Immature natural killer cell (primary cell): ENCODE measurements around the gene C10orf143. TPM values are rescaled to one million over a fixed set of nuclear protein-coding genes. Genes with fewer than 3 reads are reported as not detected.
"Not testable (repeated sequence)": the region's sequence is repeated elsewhere in the genome, so short reads cannot be mapped to it uniquely, and the experiment has no call there.

Source experiments
- DNase-seq, 3 donors: peaks; one replicate each; pipeline ENCODE4 v3.0.0; 2022; ENCODE audit warnings: mixed read lengths in 1 of 3
- H3K27ac Mint-ChIP-seq, 6 donors: one replicate each; pipeline ENCODE4 v1.8.0; 2020; ENCODE audit warnings: mixed read lengths in 6 of 6, mild to moderate bottlenecking in 5 of 6, inconsistent platforms in 4 of 6, moderate library complexity in 3 of 6
- H3K27me3 Mint-ChIP-seq, 3 donors: one replicate each; pipeline ENCODE4 v1.8.0; 2020 to 2021; ENCODE audit warnings: low read depth in 3 of 3, mild to moderate bottlenecking in 3 of 3, mixed read lengths in 3 of 3, moderate library complexity in 3 of 3, inconsistent platforms in 1 of 3
- H3K36me3 Mint-ChIP-seq, 3 donors: one replicate each; pipeline ENCODE4 v1.8.0; 2020; ENCODE audit warnings: mixed read lengths in 3 of 3, inconsistent platforms in 2 of 3, mild to moderate bottlenecking in 2 of 3
- H3K4me1 Mint-ChIP-seq, 2 donors: one replicate each; pipeline ENCODE4 v1.8.0; 2020; ENCODE audit warnings: inconsistent platforms in 2 of 2, mild to moderate bottlenecking in 2 of 2, mixed read lengths in 2 of 2, moderate library complexity in 1 of 2
- H3K4me3 Mint-ChIP-seq, 5 donors: one replicate each; pipeline ENCODE4 v1.8.0; 2020; ENCODE audit warnings: mild to moderate bottlenecking in 5 of 5, mixed read lengths in 5 of 5, inconsistent platforms in 3 of 5, moderate library complexity in 3 of 5
- H3K9me3 Mint-ChIP-seq, 6 donors: one replicate each; pipeline ENCODE4 v1.8.0; 2020; ENCODE audit warnings: mild to moderate bottlenecking in 6 of 6, mixed read lengths in 6 of 6, inconsistent platforms in 4 of 6, moderate library complexity in 3 of 6
- polyA plus RNA-seq, 3 donors: library from polyadenylated mRNA; unstranded; fragments of 300-500 nt; fragmentation: Illumina TruSeq; gene quantifications; one replicate each; pipeline ENCODE4 v1.2.3, GENCODE V29; 2021

Gene C10orf143
- polyA plus RNA-seq, 3 donors from 2014 or later: 17.8 to 31.7 (median 27.0) TPM

DNA sequence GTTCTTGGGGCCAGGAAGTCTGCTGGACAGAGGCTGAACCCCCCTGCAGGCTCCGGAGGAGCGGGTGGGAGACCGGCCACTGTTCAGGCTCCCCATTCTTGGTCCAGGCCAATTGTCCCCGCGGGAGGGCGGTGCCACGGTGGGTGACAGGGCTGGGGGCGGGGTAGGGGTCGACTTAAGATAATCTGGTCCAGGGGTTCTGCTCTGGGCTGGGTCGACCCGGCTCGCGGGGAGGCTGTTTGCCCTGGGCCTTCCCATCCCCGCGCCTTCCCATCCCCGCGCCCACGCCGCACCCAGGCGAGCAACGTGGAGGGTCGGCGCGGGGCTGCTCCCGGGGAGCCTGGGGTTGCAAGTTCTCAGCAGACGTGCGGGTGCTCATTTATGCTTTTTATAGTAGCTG lies 18.3 kb upstream of the C10orf143 start:
- DNase-seq: no peak
- Mint-ChIP-seq H3K27ac (no peak overlapping the region), H3K27me3 (peaks cover 4 to 9% (median 4%) of the 10 kb centered on the region in 3 donors), H3K4me3 (no peak overlapping the region), H3K4me1 (peaks cover 9 to 14% of the 10 kb centered on the region in 2 donors), H3K36me3 (no peaks in the 10 kb centered on the region), H3K9me3 (no peaks in the 10 kb centered on the region)

DNA sequence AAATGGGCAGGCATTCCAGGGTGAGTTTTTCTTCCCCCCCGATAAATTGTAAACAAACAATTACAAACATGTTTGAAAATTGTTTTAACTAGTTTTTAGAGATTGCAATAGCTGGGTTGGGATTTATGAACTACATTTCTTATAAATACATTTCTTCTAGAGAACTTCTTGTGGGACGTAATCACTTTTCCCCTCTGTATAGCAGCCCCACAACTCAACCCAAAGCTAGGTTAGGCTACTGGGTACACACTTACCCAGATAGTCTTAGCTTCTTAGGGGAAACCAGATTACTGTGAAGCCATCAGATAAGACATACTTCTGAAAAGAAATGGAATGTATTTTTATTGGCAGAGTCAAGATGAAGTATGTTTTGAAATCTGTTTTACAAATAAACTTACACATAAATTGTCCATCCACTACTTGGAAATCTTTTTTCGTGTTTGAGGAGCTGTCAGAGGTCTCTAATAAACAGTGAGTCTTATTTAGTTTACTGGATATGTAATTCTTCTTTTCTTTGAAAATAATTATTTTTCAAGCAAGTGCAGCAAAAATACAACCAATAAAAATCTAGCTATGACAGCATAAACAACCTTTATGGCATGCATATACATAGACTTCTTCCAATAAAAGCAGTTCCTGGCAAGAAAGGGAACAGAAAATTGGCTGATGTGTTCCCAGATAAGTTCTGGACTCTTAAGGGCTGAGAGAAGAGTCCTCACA lies 17.6 kb upstream of the C10orf143 start:
- Mint-ChIP-seq H3K4me3 (no peak overlapping the region), H3K4me1 (peaks cover 9 to 14% of the 10 kb centered on the region in 2 donors), H3K27ac (peak overlapping the region in 1 of 6 donors; percentile 51), H3K36me3 (no peaks in the 10 kb centered on the region), H3K27me3 (peaks cover 4 to 6% (median 4%) of the 10 kb centered on the region in 3 donors), H3K9me3 (no peaks in the 10 kb centered on the region)
- no peak for DNase-seq

DNA sequence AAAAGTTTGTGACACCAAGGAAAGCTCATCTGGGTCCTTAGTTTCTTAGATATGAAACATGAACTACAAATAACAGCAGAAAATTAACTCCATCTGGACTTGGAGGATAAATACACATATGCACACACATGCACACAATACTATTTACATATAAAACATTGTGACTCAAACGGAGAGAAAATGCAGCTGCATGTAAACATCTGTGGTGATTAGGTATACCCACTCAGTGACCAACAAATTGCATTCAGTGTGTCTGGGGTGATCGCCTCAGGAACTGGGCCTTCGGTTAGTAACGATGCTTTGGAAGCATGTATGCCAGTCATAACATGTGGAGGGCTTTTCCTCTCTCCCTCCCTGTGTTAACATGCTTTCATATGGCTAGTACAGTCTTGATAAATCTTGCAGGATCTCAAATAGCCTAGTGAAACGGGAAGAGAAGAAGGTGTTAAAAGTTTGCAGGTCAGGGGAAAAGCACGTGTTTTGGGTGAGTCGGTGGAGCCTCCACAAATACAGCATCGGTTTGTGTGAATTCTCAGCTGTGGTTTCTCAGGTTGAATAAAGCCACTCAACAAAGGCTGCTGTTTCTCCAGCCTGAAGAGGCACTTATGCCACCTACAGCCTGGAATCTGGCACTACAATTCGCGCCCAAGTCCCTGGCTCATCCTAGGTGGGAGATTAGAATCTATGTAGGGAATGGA lies 16.9 kb upstream of the C10orf143 start:
- no peaks in the 10 kb centered on the region for H3K9me3 Mint-ChIP-seq
- peak overlapping the region in 1 of 5 donors; percentile 33 for H3K4me3 Mint-ChIP-seq
- peak overlapping the region in 3 of 6 donors; percentile 1 to 51 (median 47) for H3K27ac Mint-ChIP-seq
- H3K27me3 Mint-ChIP-seq: peaks cover 3 to 4% (median 4%) of the 10 kb centered on the region in 3 donors
- H3K36me3 Mint-ChIP-seq: no peaks in the 10 kb centered on the region
- DNase-seq: peak; percentile 59 to 66 (median 62)
- peaks cover 9 to 14% of the 10 kb centered on the region in 2 donors for H3K4me1 Mint-ChIP-seq

DNA sequence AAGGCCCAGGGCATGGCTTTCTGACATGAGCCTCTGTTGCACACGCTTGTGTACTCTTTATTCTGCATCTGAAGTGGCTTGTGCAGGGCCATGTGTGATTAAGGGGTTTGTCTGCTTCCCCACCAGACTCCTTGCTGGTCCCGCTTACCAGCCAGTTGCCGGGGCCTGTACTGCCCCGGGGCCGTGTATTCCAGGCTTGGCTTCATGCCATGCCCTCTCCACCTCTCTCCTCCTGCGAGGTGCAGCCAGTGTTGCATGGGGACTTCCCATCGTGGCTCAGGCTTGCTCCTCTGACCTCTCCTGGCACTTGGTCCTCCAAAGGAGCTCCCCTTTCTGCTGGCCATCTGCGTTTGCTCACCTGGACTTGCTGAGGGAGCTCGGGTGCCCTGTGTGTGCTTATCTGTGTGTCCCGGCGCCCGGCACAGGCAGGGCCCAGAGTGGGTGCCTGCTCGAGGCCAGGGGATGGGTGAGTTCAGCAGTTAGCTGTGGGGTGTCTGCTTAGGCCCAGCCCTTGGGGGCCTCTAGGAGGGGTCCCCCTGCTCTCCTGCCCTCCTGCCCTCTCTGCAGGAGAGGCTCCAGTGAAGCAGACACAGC lies 11.0 kb upstream of the C10orf143 start:
- Mint-ChIP-seq H3K36me3 (peaks cover 0 to 3% (median 0%) of the 10 kb centered on the region in 3 donors), H3K9me3 (peaks cover 0 to 11% (median 7%) of the 10 kb centered on the region in 6 donors), H3K27me3 (peaks cover 3 to 5% (median 3%) of the 10 kb centered on the region in 3 donors), H3K4me3 (no peak overlapping the region), H3K4me1 (peaks cover 0 to 1% of the 10 kb centered on the region in 2 donors), H3K27ac (no peak overlapping the region)
- no peak for DNase-seq

DNA sequence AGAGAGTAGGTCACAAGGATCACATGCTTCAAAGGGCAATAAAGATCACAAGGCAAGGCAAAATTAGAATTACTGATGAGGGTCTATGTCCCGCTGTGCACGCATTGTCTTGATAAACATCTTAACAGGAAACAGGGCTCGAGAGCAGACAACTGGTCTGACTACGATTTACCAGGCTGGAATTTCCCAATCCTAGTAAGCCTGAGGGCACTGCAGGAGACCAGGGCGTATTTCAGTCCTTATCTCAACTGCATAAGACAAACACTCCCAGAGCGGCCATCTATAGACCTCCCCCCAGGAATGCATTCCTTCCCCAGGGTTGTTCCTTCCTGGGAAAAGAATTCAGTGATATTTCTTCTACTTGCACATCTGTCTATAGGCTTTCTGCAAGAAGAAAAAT lies 6.9 kb upstream of the C10orf143 start:
- peaks cover 0 to 11% (median 4%) of the 10 kb centered on the region in 3 donors for H3K36me3 Mint-ChIP-seq
- peaks cover 0 to 11% (median 7%) of the 10 kb centered on the region in 6 donors for H3K9me3 Mint-ChIP-seq
- H3K4me3 Mint-ChIP-seq, DNase-seq, H3K27ac Mint-ChIP-seq, H3K27me3 Mint-ChIP-seq, H3K4me1 Mint-ChIP-seq: not testable (repeated sequence)

DNA sequence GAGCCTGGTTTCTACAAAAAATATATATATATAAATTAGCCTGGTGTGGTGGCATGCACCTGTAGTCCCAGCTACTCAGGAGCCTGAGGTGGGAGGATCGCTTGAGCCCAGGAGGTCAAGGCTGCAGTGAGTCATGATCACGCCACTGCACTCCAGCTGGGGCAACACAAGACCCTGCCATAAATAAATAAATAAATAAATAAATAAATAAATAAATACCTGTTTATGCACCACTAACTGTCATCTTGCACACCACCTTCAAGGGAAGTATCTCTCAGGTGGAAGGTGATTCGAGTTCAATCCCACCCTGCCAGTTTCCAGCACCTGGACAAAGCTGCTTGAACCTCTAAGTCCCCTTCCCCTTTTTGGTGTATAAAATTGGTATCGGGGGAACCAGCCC lies 6.3 kb upstream of the C10orf143 start:
- H3K27me3 Mint-ChIP-seq, H3K27ac Mint-ChIP-seq, DNase-seq, H3K4me3 Mint-ChIP-seq: not testable (repeated sequence)
- Mint-ChIP-seq H3K4me1 (peaks cover 7 to 12% of the 10 kb centered on the region in 2 donors), H3K36me3 (peaks cover 0 to 11% (median 4%) of the 10 kb centered on the region in 3 donors), H3K9me3 (peaks cover 0 to 11% (median 7%) of the 10 kb centered on the region in 6 donors)

DNA sequence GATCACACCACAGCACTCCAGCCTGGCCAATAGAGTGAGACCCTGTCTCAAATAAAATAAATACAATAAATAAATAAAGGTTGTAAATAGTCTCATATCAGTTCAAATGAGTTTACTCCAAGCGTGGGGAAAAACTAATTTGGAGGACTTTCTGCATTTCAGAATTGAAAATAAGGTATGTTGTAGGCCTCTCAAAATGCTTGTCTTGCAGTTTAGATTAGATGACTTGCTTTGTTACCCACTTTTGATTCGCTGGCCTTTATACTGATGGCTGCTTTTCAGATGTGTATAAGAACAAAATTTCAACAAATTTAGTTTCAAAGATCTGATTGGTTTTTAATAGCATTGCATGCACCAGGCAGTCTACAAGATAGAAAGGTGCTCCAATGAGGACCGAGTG lies 2.2 kb upstream of the C10orf143 start:
- H3K9me3 Mint-ChIP-seq: peaks cover 0 to 8% (median 5%) of the 10 kb centered on the region in 6 donors
- H3K36me3 Mint-ChIP-seq: peaks cover 0 to 8% (median 4%) of the 10 kb centered on the region in 3 donors
- peaks cover 35 to 43% of the 10 kb centered on the region in 2 donors for H3K4me1 Mint-ChIP-seq
- H3K27me3 Mint-ChIP-seq: peaks cover 0 to 19% (median 4%) of the 10 kb centered on the region in 3 donors
- peak overlapping the region in 1 of 5 donors; percentile 95 for H3K4me3 Mint-ChIP-seq
- no peak overlapping the region for H3K27ac Mint-ChIP-seq
- DNase-seq: no peak

DNA sequence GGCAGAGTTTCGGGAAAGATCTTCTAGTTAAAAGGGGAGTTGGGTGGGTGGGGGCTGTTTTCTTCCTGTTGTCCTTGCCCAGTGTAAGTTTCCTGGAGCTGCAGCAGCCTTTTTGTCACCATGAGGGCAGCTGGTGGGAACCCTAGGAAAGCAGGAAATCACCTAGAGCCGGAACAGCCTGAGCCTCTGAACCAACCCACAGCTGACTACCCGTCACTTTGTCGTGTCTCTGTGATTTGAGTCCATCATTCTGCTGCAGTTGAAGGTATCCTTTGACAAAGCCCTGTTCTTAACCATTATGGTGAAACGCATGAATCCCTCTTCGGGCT lies 1.2 kb upstream of the C10orf143 start:
- H3K27me3 Mint-ChIP-seq: peaks cover 0 to 19% (median 4%) of the 10 kb centered on the region in 3 donors
- H3K36me3 Mint-ChIP-seq: peaks cover 0 to 8% (median 7%) of the 10 kb centered on the region in 3 donors
- peak overlapping the region; percentile 90 to 99 (median 96) for H3K27ac Mint-ChIP-seq
- H3K9me3 Mint-ChIP-seq: no peaks in the 10 kb centered on the region
- H3K4me3 Mint-ChIP-seq: peak overlapping the region; percentile 95 to 99 (median 95)
- peaks cover 36 to 49% of the 10 kb centered on the region in 2 donors for H3K4me1 Mint-ChIP-seq
- no peak for DNase-seq

DNA sequence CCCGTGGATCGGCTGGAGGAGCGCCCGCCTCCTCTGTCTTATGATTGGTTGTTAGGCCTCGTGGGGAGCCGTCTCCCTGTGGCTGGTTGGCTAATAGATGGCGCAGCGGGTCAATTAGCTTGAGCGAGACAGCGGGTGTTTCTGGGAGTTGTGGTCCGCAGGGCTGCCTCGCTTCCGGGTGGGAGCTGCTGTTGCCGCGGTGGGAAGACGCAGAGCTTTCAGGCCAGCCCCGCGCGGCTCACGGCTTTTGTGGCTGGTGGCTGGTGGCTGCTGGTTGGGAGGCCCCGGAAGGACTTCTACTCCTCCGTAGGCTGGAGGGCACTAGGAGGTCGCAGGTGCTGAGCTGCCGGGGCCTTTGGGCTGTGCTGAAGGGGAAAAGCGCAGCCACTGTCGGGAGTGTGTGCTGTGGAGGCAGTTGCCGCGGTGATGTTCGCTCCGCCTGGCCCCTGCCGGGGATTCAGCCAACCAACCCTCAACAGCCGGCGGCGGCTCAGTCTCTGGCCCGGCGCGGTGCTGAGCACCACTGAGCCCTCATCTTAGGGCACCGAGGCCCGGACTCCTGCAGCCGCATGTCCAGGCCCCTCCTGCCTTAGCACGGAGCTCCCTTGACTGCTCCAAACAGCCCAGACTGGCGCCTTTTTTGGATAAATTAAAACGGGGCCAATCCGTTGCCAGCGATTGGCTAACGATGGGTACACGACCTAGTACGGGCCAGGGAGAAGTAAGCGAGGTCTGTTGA lies 652 bp upstream of the C10orf143 start:
- peak; percentile 96 for DNase-seq
- H3K9me3 Mint-ChIP-seq: no peaks in the 10 kb centered on the region
- peaks cover 36 to 53% of the 10 kb centered on the region in 2 donors for H3K4me1 Mint-ChIP-seq
- peaks cover 0 to 10% (median 5%) of the 10 kb centered on the region in 3 donors for H3K36me3 Mint-ChIP-seq
- H3K4me3 Mint-ChIP-seq: peak overlapping the region; percentile 95 to 99 (median 95)
- H3K27ac Mint-ChIP-seq: peak overlapping the region; percentile 90 to 99 (median 96)
- H3K27me3 Mint-ChIP-seq: peaks cover 0 to 19% (median 4%) of the 10 kb centered on the region in 3 donors

DNA sequence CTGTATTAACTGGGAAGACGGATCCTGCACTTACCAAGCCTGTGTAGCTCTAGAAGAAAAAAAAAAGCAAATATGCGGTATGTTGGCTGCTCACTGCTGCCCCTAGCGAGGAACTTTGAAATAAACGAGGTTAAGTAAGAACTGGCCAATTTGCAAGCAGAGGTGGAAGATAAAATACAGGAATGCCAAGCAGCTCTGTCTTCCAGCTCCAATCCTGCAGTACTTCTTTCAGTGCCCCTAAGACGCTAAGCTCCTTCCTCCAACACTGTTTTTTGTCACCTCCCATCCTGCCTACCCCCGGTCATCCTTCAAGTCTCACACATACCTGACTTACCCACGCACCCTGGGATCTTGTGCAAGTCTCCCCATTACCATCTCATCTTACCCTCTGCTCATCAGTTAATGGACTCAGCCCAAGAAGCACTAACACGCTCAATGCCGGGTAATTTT lies 809 bp downstream of the C10orf143 start:
- peak; percentile 79 to 82 (median 79) for DNase-seq

DNA sequence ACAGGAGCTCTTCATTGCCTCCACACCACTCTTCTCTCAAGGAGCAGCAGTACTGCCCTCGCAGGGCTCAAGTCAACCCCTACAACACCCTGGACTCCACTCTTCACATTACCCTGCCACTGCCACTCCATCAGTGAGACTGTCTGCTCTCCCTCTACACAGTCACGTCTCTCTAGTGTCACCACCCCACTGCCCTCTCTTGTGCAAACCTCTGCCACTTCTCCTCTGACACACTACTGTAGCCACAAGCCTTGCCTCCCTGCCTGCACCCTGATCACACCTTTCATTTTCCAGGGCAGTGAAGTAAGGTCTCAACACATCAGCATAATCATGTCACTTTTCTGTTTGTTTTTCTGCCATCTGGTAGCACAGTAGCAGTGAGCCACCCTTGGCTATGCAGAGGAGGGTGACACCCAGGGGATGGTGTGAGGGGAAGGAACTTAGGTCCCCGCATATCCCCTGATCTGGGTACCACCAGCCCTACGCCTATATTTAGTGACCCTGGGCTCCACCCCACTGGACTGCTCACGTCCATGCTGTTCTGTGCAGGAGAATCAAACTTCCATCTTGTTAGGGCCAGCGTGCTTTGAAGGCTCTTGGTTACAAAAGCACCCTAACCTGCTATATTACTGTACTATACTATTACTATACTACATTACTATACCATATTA lies 1.6 kb downstream of the C10orf143 start:
- Mint-ChIP-seq H3K36me3 (peaks cover 0 to 5% (median 4%) of the 10 kb centered on the region in 3 donors), H3K27me3 (peaks cover 0 to 19% (median 4%) of the 10 kb centered on the region in 3 donors), H3K27ac (peak overlapping the region in 3 of 6 donors; percentile 83 to 90 (median 84)), H3K9me3 (no peaks in the 10 kb centered on the region), H3K4me3 (peak overlapping the region; percentile 14 to 95 (median 30)), H3K4me1 (peaks cover 36 to 53% of the 10 kb centered on the region in 2 donors)
- DNase-seq: no peak

More for the DNA sequence above, 809 bp downstream of the C10orf143 start:
- peaks cover 36 to 53% of the 10 kb centered on the region in 2 donors for H3K4me1 Mint-ChIP-seq
- no peaks in the 10 kb centered on the region for H3K9me3 Mint-ChIP-seq
- peak overlapping the region; percentile 90 to 99 (median 97) for H3K27ac Mint-ChIP-seq
- peaks cover 0 to 19% (median 4%) of the 10 kb centered on the region in 3 donors for H3K27me3 Mint-ChIP-seq
- H3K36me3 Mint-ChIP-seq: peaks cover 0 to 5% (median 3%) of the 10 kb centered on the region in 3 donors
- peak overlapping the region; percentile 95 to 99 (median 95) for H3K4me3 Mint-ChIP-seq

DNA sequence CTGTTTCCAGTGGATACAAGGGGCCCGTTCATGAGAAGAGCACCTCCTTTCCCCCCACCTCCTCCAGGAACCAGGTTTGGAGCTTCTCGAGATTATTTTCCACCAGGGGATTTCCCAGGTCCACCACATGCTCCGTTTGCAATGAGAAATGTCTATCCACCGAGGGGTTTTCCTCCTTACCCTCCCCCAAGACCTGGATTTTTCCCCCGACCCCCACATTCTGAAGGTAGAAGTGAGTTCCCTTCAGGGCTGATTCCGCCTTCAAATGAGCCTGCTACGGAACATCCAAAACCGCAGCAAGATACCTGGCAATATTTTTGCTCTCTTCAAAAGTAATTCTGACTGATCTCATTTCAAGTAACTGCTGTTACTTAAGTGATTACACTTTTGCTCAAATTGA lies 2.5 kb downstream of the C10orf143 start:
- not testable (repeated sequence) for H3K4me3 Mint-ChIP-seq, H3K9me3 Mint-ChIP-seq, DNase-seq, H3K27ac Mint-ChIP-seq
- H3K27me3 Mint-ChIP-seq: peaks cover 0 to 19% (median 4%) of the 10 kb centered on the region in 3 donors
- peaks cover 36 to 52% of the 10 kb centered on the region in 2 donors for H3K4me1 Mint-ChIP-seq
- peaks cover 0 to 10% (median 4%) of the 10 kb centered on the region in 3 donors for H3K36me3 Mint-ChIP-seq
